ENCODE results near the gene SGMS1.

DNA sequence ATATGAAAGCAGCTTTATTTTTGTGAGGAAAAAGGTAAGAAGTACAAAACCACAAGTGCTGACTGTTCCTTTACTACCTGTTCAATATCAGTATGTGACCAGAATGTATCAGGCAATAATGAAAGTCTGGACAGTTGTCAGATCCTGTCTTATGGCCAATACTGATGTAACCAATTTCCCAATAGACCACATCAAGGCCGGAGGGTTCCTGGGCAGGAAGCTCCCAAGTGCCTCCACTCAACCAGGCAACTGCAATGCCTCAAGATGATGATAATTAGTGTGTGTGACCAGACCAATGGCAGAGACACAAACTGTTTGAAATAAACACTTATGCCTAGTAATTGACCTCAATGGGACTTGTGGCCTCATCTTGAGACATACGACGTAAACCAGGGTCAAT is 223.1 kb downstream of the SGMS1 start:
- TF ChIP-seq POLR2AphosphoS5 (IDR thresholded peaks at IDR 0.05; ENCODE audit: low read depth, low read length): no peak
- TF ChIP-seq TAF1 (IDR thresholded peaks at IDR 0.05; ENCODE audit: borderline replicate concordance, insufficient read depth, low read length): no peak
- TF ChIP-seq, protein P1, sequence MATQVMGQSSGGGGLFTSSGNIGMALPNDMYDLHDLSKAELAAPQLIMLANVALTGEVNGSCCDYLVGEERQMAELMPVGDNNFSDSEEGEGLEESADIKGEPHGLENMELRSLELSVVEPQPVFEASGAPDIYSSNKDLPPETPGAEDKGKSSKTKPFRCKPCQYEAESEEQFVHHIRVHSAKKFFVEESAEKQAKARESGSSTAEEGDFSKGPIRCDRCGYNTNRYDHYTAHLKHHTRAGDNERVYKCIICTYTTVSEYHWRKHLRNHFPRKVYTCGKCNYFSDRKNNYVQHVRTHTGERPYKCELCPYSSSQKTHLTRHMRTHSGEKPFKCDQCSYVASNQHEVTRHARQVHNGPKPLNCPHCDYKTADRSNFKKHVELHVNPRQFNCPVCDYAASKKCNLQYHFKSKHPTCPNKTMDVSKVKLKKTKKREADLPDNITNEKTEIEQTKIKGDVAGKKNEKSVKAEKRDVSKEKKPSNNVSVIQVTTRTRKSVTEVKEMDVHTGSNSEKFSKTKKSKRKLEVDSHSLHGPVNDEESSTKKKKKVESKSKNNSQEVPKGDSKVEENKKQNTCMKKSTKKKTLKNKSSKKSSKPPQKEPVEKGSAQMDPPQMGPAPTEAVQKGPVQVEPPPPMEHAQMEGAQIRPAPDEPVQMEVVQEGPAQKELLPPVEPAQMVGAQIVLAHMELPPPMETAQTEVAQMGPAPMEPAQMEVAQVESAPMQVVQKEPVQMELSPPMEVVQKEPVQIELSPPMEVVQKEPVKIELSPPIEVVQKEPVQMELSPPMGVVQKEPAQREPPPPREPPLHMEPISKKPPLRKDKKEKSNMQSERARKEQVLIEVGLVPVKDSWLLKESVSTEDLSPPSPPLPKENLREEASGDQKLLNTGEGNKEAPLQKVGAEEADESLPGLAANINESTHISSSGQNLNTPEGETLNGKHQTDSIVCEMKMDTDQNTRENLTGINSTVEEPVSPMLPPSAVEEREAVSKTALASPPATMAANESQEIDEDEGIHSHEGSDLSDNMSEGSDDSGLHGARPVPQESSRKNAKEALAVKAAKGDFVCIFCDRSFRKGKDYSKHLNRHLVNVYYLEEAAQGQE (IDR thresholded peaks at IDR 0.05; ENCODE audit: insufficient read depth in 1 of 2, low read depth in 2 of 2, low read length in 2 of 2): no peak
